ENCODE data around the gene OR5I1. TPM values are rescaled to one million over a fixed set of nuclear protein-coding genes. Genes with fewer than 3 reads are reported as not detected.

The OR5I1 gene
- total RNA-seq, 3 donors from 2014 or later (not counting 1 experiment from before 2014, with no cell fraction given) = not detected

GRCh38 chr11:55966391-55966790 is 30.2 kb upstream of the OR5I1 start:
- DNase-seq = no peak
- no peak for TF ChIP-seq CTCF (IDR thresholded peaks at IDR 0.05)
- intact Hi-C loops (cut with micrococcal nuclease) = no loop called here
- Histone ChIP-seq H3K27ac (ENCODE audit: low read length) (no peak overlapping the region), H3K27me3 (ENCODE audit: control insufficient read depth, insufficient read depth, low read length) (no peaks in the 10 kb centered on the region), H3K4me1 (ENCODE audit: control insufficient read depth, insufficient read depth, low read length) (no peaks in the 10 kb centered on the region), H3K4me3 (ENCODE audit: low read length) (no peak overlapping the region), H3K9me3 (ENCODE audit: control insufficient read depth, insufficient read depth, low read length) (peaks cover 7% of the 10 kb centered on the region), H3K36me3 (ENCODE audit: control insufficient read depth, insufficient read depth, low read length) (no peaks in the 10 kb centered on the region)
- Mint-ChIP-seq H3K4me1 (no peaks in the 10 kb centered on the region), H3K4me3 (no peak overlapping the region), H3K36me3 (peaks cover 3% of the 10 kb centered on the region), H3K27me3 (ENCODE audit: low read depth in 2 of 2) (no peaks in the 10 kb centered on the region), H3K27ac (no peak overlapping the region), H3K9me3 (peaks cover 19 to 22% of the 10 kb centered on the region in 2 donors)
- WGBS (ENCODE audit: insufficient coverage) = 57% methylated on average over 1 of the region's 2 CpGs
- no peak for ATAC-seq

- intact Hi-C loops (cut with micrococcal nuclease) = no loop called here
- Histone ChIP-seq H3K4me1 (ENCODE audit: control insufficient read depth, insufficient read depth, low read length) (no peaks in the 10 kb centered on the region), H3K36me3 (ENCODE audit: control insufficient read depth, insufficient read depth, low read length) (no peaks in the 10 kb centered on the region), H3K27me3 (ENCODE audit: control insufficient read depth, insufficient read depth, low read length) (no peaks in the 10 kb centered on the region), H3K9me3 (ENCODE audit: control insufficient read depth, insufficient read depth, low read length) (no peaks in the 10 kb centered on the region), H3K27ac (ENCODE audit: low read length) (no peak overlapping the region), H3K4me3 (ENCODE audit: low read length) (no peak overlapping the region)
- peaks cover 8 to 15% of the 10 kb centered on the region in 2 donors for H3K9me3 Mint-ChIP-seq
- no peak for ATAC-seq
- no peak for DNase-seq
- no peaks in the 10 kb centered on the region for H3K4me1 Mint-ChIP-seq
- H3K27ac Mint-ChIP-seq = no peak overlapping the region
- peaks cover 6% of the 10 kb centered on the region for H3K36me3 Mint-ChIP-seq
- no peak overlapping the region for H3K4me3 Mint-ChIP-seq
- WGBS (ENCODE audit: insufficient coverage) = 64% methylated on average over 2 of the region's 4 CpGs
- TF ChIP-seq CTCF (IDR thresholded peaks at IDR 0.05) = no peak
- no peaks in the 10 kb centered on the region for H3K27me3 Mint-ChIP-seq (ENCODE audit: low read depth in 2 of 2)
These were observed 20.3 kb upstream of the OR5I1 start for GRCh38 chr11:55956521-55956920.

GRCh38 chr11:55949330-55949729 is 13.1 kb upstream of the OR5I1 start:
- H3K4me3 Mint-ChIP-seq = no peak overlapping the region
- no peak overlapping the region for H3K27ac Mint-ChIP-seq
- no peak overlapping the region for H3K4me3 ChIP-seq (ENCODE audit: low read length)
- no peaks in the 10 kb centered on the region for H3K4me1 ChIP-seq (ENCODE audit: control insufficient read depth, insufficient read depth, low read length)
- no peaks in the 10 kb centered on the region for H3K36me3 Mint-ChIP-seq
- no peak overlapping the region for H3K27ac ChIP-seq (ENCODE audit: low read length)
- no peaks in the 10 kb centered on the region for H3K27me3 ChIP-seq (ENCODE audit: control insufficient read depth, insufficient read depth, low read length)
- no peaks in the 10 kb centered on the region for H3K4me1 Mint-ChIP-seq
- DNase-seq = no peak
- H3K36me3 ChIP-seq (ENCODE audit: control insufficient read depth, insufficient read depth, low read length) = no peaks in the 10 kb centered on the region
- H3K27me3 Mint-ChIP-seq (ENCODE audit: low read depth in 2 of 2) = no peaks in the 10 kb centered on the region
- peaks cover 10% of the 10 kb centered on the region for H3K9me3 ChIP-seq (ENCODE audit: control insufficient read depth, insufficient read depth, low read length)
- no peak for TF ChIP-seq CTCF (IDR thresholded peaks at IDR 0.05)
- H3K9me3 Mint-ChIP-seq = peaks cover 6 to 13% of the 10 kb centered on the region in 2 donors
- ATAC-seq = no peak
- 68% methylated on average over 4 of the region's 4 CpGs for WGBS (ENCODE audit: insufficient coverage)
- intact Hi-C loops (cut with micrococcal nuclease) = no loop called here

GRCh38 chr11:55942785-55943392 is 6.7 kb upstream of the OR5I1 start:
- ATAC-seq = no peak
- H3K27ac Mint-ChIP-seq = no peak overlapping the region
- no peak for TF ChIP-seq CTCF (IDR thresholded peaks at IDR 0.05)
- H3K4me1 Mint-ChIP-seq = no peaks in the 10 kb centered on the region
- H3K27me3 ChIP-seq (ENCODE audit: control insufficient read depth, insufficient read depth, low read length) = no peaks in the 10 kb centered on the region
- H3K27ac ChIP-seq (ENCODE audit: low read length) = no peak overlapping the region
- no peaks in the 10 kb centered on the region for H3K9me3 ChIP-seq (ENCODE audit: control insufficient read depth, insufficient read depth, low read length)
- peaks cover 2 to 7% of the 10 kb centered on the region in 2 donors for H3K9me3 Mint-ChIP-seq
- DNase-seq = no peak
- no peaks in the 10 kb centered on the region for H3K27me3 Mint-ChIP-seq (ENCODE audit: low read depth in 2 of 2)
- H3K36me3 Mint-ChIP-seq = no peaks in the 10 kb centered on the region
- H3K36me3 ChIP-seq (ENCODE audit: control insufficient read depth, insufficient read depth, low read length) = no peaks in the 10 kb centered on the region
- intact Hi-C loops (cut with micrococcal nuclease) = no loop called here
- H3K4me3 Mint-ChIP-seq = no peak overlapping the region
- 8% methylated on average over 1 of the region's 3 CpGs for WGBS (ENCODE audit: insufficient coverage)
- H3K4me3 ChIP-seq (ENCODE audit: low read length) = no peak overlapping the region
- H3K4me1 ChIP-seq (ENCODE audit: control insufficient read depth, insufficient read depth, low read length) = no peaks in the 10 kb centered on the region

All from natural killer cell (primary cell).